H1 (cell line): Measurements from ENCODE around the gene GCFC2. TPM values are rescaled to one million over a fixed set of nuclear protein-coding genes. Genes with fewer than 3 reads are reported as not detected.

ENCODE experiments used
- CTCF ChIA-PET: fragments of 300-600 bp; sonication (Branson Sonifier 250); formaldehyde crosslinking; loops from one replicate; lab custom pipeline; 2021; ENCODE audit not compliant: partially characterized antibody; lab: Charles Lee
- POLR2A ChIA-PET: fragments of 300-600 bp; sonication (Branson Sonifier 250); formaldehyde crosslinking; loops from one replicate; lab custom pipeline; 2021; ENCODE audit warnings: inconsistent platforms; ENCODE audit not compliant: partially characterized antibody; lab: Charles Lee
- DNase-seq, 2 experiments: peaks; one replicate each; pipeline versions ENCODE4 v3.0.0 to v3.0.0-alpha.2; 2010 to 2022; ENCODE audit warnings: low spot score in 2 of 2, low read depth in 1 of 2, mixed read lengths in 1 of 2
- FAIRE-seq: peaks from 2 replicates; lab custom pipeline; 2011; peaks lifted over from hg19 to GRCh38; lab: Jason Lieb, UNC
- H2AFZ ChIP-seq: 2 replicates; pipeline ENCODE4 v1.8.1; 2012; ENCODE audit warnings: low read length, inconsistent platforms
- H2AK5ac ChIP-seq: 2 replicates; pipeline ENCODE4 v1.6.1; 2013; ENCODE audit warnings: low read depth, low read length
- H2BK120ac ChIP-seq: replicated peaks from 2 replicates; pipeline ENCODE3; 2013; ENCODE audit warnings: low read depth, low read length, inconsistent platforms
- H2BK12ac ChIP-seq: 2 replicates; pipeline ENCODE4 v1.6.1; 2013; ENCODE audit warnings: low read depth, low read length
- H2BK15ac ChIP-seq: 2 replicates; pipeline ENCODE4 v1.6.1; 2013; ENCODE audit warnings: low read length
- H2BK20ac ChIP-seq: 2 replicates; pipeline ENCODE4 v1.6.1; 2013; ENCODE audit warnings: low read length
- H2BK5ac ChIP-seq: 2 replicates; pipeline ENCODE4 v1.6.1; 2013; ENCODE audit warnings: low read depth, low read length
- H3K14ac ChIP-seq: 2 replicates; pipeline ENCODE4 v1.6.1; 2013; ENCODE audit warnings: inconsistent platforms; ENCODE audit not compliant: insufficient read length
- H3K18ac ChIP-seq: 2 replicates; pipeline ENCODE4 v1.6.1; 2013; ENCODE audit warnings: low read length; ENCODE audit errors: extremely low read depth
- H3K23ac ChIP-seq: 2 replicates; pipeline ENCODE4 v1.6.1; 2013; ENCODE audit warnings: inconsistent platforms; ENCODE audit not compliant: insufficient read length
- H3K23me2 ChIP-seq: 2 replicates; pipeline ENCODE4 v1.6.1; 2013; ENCODE audit warnings: low read depth, low read length
- H3K27ac ChIP-seq: 2 replicates; pipeline ENCODE4 v1.6.1; 2011; ENCODE audit warnings: low read depth, low read length, inconsistent platforms
- H3K27me3 ChIP-seq, 4 experiments: replicated peaks in 1 of 4; 1 replicate in 1 of 4; 2 replicates in 3 of 4; pipeline versions ENCODE4 v1.6.1 to v1.8.1; 2011 to 2013; ENCODE audit warnings: low read length in 3 of 4, mild to moderate bottlenecking in 3 of 4, inconsistent platforms in 2 of 4, mixed read lengths in 2 of 4, moderate library complexity in 1 of 4; ENCODE audit not compliant: control insufficient read depth in 3 of 4, insufficient read depth in 3 of 4; ENCODE audit errors: extremely low read depth in 1 of 4
- H3K36me3 ChIP-seq, 4 experiments: 2 replicates each; pipeline versions ENCODE4 v1.6.1 to v1.8.1; 2011 to 2013; ENCODE audit warnings: mild to moderate bottlenecking in 4 of 4, low read length in 3 of 4, moderate library complexity in 2 of 4, control low read depth in 1 of 4, inconsistent platforms in 1 of 4; ENCODE audit not compliant: insufficient read depth in 4 of 4, control insufficient read depth in 2 of 4
- H3K4ac ChIP-seq: replicated peaks from 2 replicates; pipeline ENCODE3; 2013; ENCODE audit warnings: low read length, low read depth, mixed read lengths, inconsistent platforms; ENCODE audit not compliant: insufficient read length
- H3K4me1 ChIP-seq, 4 experiments: replicated peaks in 1 of 4; 1 replicate in 1 of 4; 2 replicates in 3 of 4; pipeline versions ENCODE4 v1.6.1 to v1.8.1; 2011 to 2013; ENCODE audit warnings: low read length in 3 of 4, inconsistent platforms in 2 of 4, mixed read lengths in 1 of 4; ENCODE audit not compliant: insufficient read depth in 4 of 4, control insufficient read depth in 3 of 4
- H3K4me2 ChIP-seq, 2 experiments: 2 replicates each; pipeline versions ENCODE4 v1.6.1 to v1.8.1; 2011 to 2013; ENCODE audit warnings: low read depth in 2 of 2, low read length in 2 of 2, control low read depth in 1 of 2, inconsistent platforms in 1 of 2, mild to moderate bottlenecking in 1 of 2; ENCODE audit not compliant: insufficient read depth in 1 of 2
- H3K4me3 ChIP-seq, 4 experiments: fragments of 200-600, 300-600 bp in 1 of 4; sonication (generic), shearing (Covaris generic), sonication (Bioruptor Twin) in 1 of 4; 2 replicates each; pipeline versions ENCODE4 v1.5.1 to v1.8.1; 2011 to 2016; ENCODE audit warnings: low read length in 4 of 4, low read depth in 3 of 4, control low read depth in 2 of 4, inconsistent platforms in 2 of 4, mild to moderate bottlenecking in 2 of 4, mixed read lengths in 1 of 4, moderate library complexity in 1 of 4; ENCODE audit not compliant: insufficient read depth in 2 of 4; ENCODE audit errors: extremely low read depth in 1 of 4
- H3K56ac ChIP-seq: replicated peaks from 2 replicates; pipeline ENCODE3; 2013; ENCODE audit warnings: low read depth, mild to moderate bottlenecking, mixed read lengths, low read length, inconsistent platforms; ENCODE audit not compliant: insufficient read length
- H3K79me1 ChIP-seq: 2 replicates; pipeline ENCODE4 v1.6.1; 2013; ENCODE audit warnings: low read depth, low read length, control low read depth
- H3K79me2 ChIP-seq, 2 experiments: 2 replicates each; pipeline versions ENCODE4 v1.6.1 to v1.8.1; 2012 to 2013; ENCODE audit warnings: low read length in 2 of 2, mild to moderate bottlenecking in 2 of 2, inconsistent platforms in 1 of 2; ENCODE audit not compliant: insufficient read depth in 2 of 2, control insufficient read depth in 1 of 2
- H3K9ac ChIP-seq, 4 experiments: replicated peaks in 1 of 4; 1 replicate in 1 of 4; 2 replicates in 3 of 4; pipeline versions ENCODE4 v1.6.1 to v1.8.1; 2011 to 2013; ENCODE audit warnings: low read depth in 3 of 4, low read length in 3 of 4, control low read depth in 2 of 4, mild to moderate bottlenecking in 2 of 4, moderate library complexity in 2 of 4, inconsistent platforms in 1 of 4; ENCODE audit errors: extremely low read depth in 1 of 4
- H3K9me3 ChIP-seq, 2 experiments: 2 replicates each; pipeline versions ENCODE4 v1.6.1 to v1.8.1; 2012 to 2013; ENCODE audit warnings: mild to moderate bottlenecking in 2 of 2, moderate library complexity in 2 of 2, control low read depth in 1 of 2, inconsistent platforms in 1 of 2, low read depth in 1 of 2, low read length in 1 of 2, mixed read lengths in 1 of 2; ENCODE audit not compliant: insufficient read depth in 2 of 2
- H4K20me1 ChIP-seq, 2 experiments: replicated peaks in 1 of 2; 2 replicates each; pipeline versions ENCODE3 to v1.8.1; 2011 to 2013; ENCODE audit warnings: inconsistent platforms in 2 of 2, low read length in 2 of 2, mild to moderate bottlenecking in 1 of 2; ENCODE audit not compliant: insufficient read depth in 2 of 2, control insufficient read depth in 1 of 2
- H4K5ac ChIP-seq: 2 replicates; pipeline ENCODE4 v1.6.1; 2013; ENCODE audit warnings: low read length, low read depth, mixed read lengths, inconsistent platforms; ENCODE audit not compliant: insufficient read length
- H4K8ac ChIP-seq: 2 replicates; pipeline ENCODE4 v1.8.0; 2013; ENCODE audit warnings: mild to moderate bottlenecking, moderate library complexity, low read length, inconsistent platforms; ENCODE audit not compliant: insufficient read depth; ENCODE audit errors: extremely low read depth
- H4K91ac ChIP-seq: replicated peaks from 2 replicates; pipeline ENCODE3; 2013; ENCODE audit warnings: low read length, mixed read lengths, inconsistent platforms; ENCODE audit not compliant: insufficient read length
- CEBPB ChIP-seq: IDR thresholded peaks from 2 replicates; pipeline ENCODE4 v1.6.1; 2012; ENCODE audit warnings: low read depth, low read length
- CREB1 ChIP-seq: IDR thresholded peaks from 2 replicates; pipeline ENCODE4 v1.6.1; 2012; ENCODE audit warnings: inconsistent platforms
- CTCF ChIP-seq, 3 experiments: IDR thresholded peaks; 1 replicate in 2 of 3; 2 replicates in 1 of 3; pipeline versions ENCODE4 v1.5.1 to v1.6.1; 2011; ENCODE audit warnings: low read length in 3 of 3, mild to moderate bottlenecking in 3 of 3, inconsistent platforms in 2 of 3, low read depth in 1 of 3, moderate library complexity in 1 of 3; ENCODE audit not compliant: insufficient read depth in 1 of 3; ENCODE audit errors: control extremely low read depth in 1 of 3
- EP300 ChIP-seq, 2 experiments: IDR thresholded peaks; 1 replicate in 1 of 2; 2 replicates in 1 of 2; pipeline ENCODE4 v1.6.1; 2011 to 2012; ENCODE audit warnings: low read depth in 2 of 2, low read length in 2 of 2, mild to moderate bottlenecking in 2 of 2, borderline replicate concordance in 1 of 2, inconsistent platforms in 1 of 2, moderate library complexity in 1 of 2
- RAD21 ChIP-seq, 2 experiments: IDR thresholded peaks in 1 of 2; conservative IDR thresholded peaks in 1 of 2; 2 replicates each; pipeline ENCODE4 v1.6.1; 2011; ENCODE audit warnings: low read depth in 2 of 2, low read length in 2 of 2, improper control_type of control experiment in 1 of 2, inconsistent platforms in 1 of 2, mild to moderate bottlenecking in 1 of 2, moderate library complexity in 1 of 2
- WGBS, 2 experiments: shearing (Covaris generic) in 1 of 2; methylation state at CpG; one replicate each; pipeline versions ENCODE4 v1.1.6 to v1.1.7; 2013 to 2015; ENCODE audit warnings: low lambda C conversion rate in 2 of 2, mixed read lengths in 2 of 2, inconsistent platforms in 1 of 2, low coverage in 1 of 2, missing lambda C conversion rate in 1 of 2; ENCODE audit not compliant: insufficient replicate concordance in 2 of 2, insufficient coverage in 1 of 2, insufficient read length in 1 of 2; ENCODE audit errors: extremely low coverage in 1 of 2, missing lambda C conversion rate in 1 of 2; 5-methylcytosine and 5-hydroxymethylcytosine counted together
- polyA plus RNA-seq, 7 experiments: library from polyadenylated mRNA; depleted of rRNA in 3 of 7; stranded (reverse) in 5 of 7; unstranded in 2 of 7; fragments of >200 nt in 5 of 7; fragments of 200-250 nt in 2 of 7; gene quantifications; 1 replicate in 5 of 7; 2 replicates in 1 of 7; 4 replicates in 1 of 7; pipeline versions ENCODE4 v1.2.1 to v1.2.3, GENCODE V29; 2011 to 2013; ENCODE audit warnings: missing spikeins in 2 of 7, mixed read lengths in 2 of 7
- total RNA-seq: library from RNA; stranded (reverse); fragmentation: NEBNext Ultra II Directional; extraction: Animal tissue kit (Norgen Biotek cat#: 25700); gene quantifications from 2 replicates; pipeline ENCODE4 v1.2.1, GENCODE V29; 2021

Gene GCFC2
- total and polyA plus RNA-seq, 2 of the 8 experiments (the other 6 are each of a cell fraction or from before 2014, with no cell fraction given) = 5.6 to 19.1 TPM

GRCh38 chr2:75640621-75641121 is 70.0 kb downstream of the GCFC2 start:
- POLR2A ChIA-PET = interaction anchor here (0.9 to 1.6 kb wide), 3 partner anchors 8 to 36 kb away, joined by 3 to 4 read pairs (median 4); no protein-coding TSS in a partner anchor
- CTCF ChIA-PET = interaction anchor here (0.5 to 3.2 kb wide), 22 partner anchors 10 to 399 kb away, joined by 3 to 31 read pairs (median 4); no protein-coding TSS in a partner anchor
- H2AFZ ChIP-seq = 0 out of 2 replicates have a peak overlapping the region, but pooled peaks have one; percentile 82

More at GRCh38 chr2:75640621-75641121, 70.0 kb downstream of the GCFC2 start:
- H3K56ac ChIP-seq = no peak overlapping the region
- no peak overlapping the region for H2BK12ac ChIP-seq
- no peak overlapping the region for H4K5ac ChIP-seq
- H3K27ac ChIP-seq = no peak overlapping the region
- H2BK120ac ChIP-seq = no peak overlapping the region
- H3K4ac ChIP-seq = no peak overlapping the region
- H3K79me1 ChIP-seq = no peaks in the 10 kb centered on the region
- 0 out of 4 replicates have a peak, but pooled peaks cover 0 to 2% of the 10 kb centered on the region in 2 experiments for H3K9me3 ChIP-seq
- no peaks in the 10 kb centered on the region for H3K4me1 ChIP-seq
- no peak overlapping the region for H2AK5ac ChIP-seq
- H4K8ac ChIP-seq = no peak overlapping the region
- H3K18ac ChIP-seq = no peak overlapping the region
- H3K23ac ChIP-seq = no peak overlapping the region
- no peaks in the 10 kb centered on the region for H3K23me2 ChIP-seq
- H3K4me2 ChIP-seq = no peak overlapping the region
- peak; percentile 70 for FAIRE-seq
- no peak overlapping the region for H2BK15ac ChIP-seq
- H3K9ac ChIP-seq = no peak overlapping the region
- DNase-seq = peak in 1 of 2 experiments; percentile 72
- H3K79me2 ChIP-seq = no peaks in the 10 kb centered on the region
- TF ChIP-seq CEBPB = no peak
- peak; percentile 91 to 92 for TF ChIP-seq RAD21 (IDR thresholded peaks at IDR 0.05 in 1 of 2, conservative IDR thresholded peaks at IDR 0.05 in 1 of 2; ENCODE audit: low read depth in 2 of 2, low read length in 2 of 2)
- TF ChIP-seq CREB1 = peak; percentile 41; the same call in 1 of the 2 replicates
- peak; percentile 90 to 98 (median 97) for TF ChIP-seq CTCF (IDR thresholded peaks at IDR 0.05; ENCODE audit: control extremely low read depth in 1 of 3, insufficient read depth in 1 of 3, low read depth in 1 of 3, low read length in 3 of 3)
- TF ChIP-seq EP300 (IDR thresholded peaks at IDR 0.05; ENCODE audit: borderline replicate concordance in 1 of 2, low read depth in 2 of 2, low read length in 2 of 2) = no peak
- TF ChIP-seq, all 59 proteins: peak for 3
- 4% methylated on average over 3 of the region's 3 CpGs; no CpG with 5 or more reads in 1 of the 2 experiments for WGBS, 2 experiments
- H4K91ac ChIP-seq = no peak overlapping the region
- H3K36me3 ChIP-seq = no peaks in the 10 kb centered on the region
- H3K4me3 ChIP-seq = no peak overlapping the region
- no peak overlapping the region for H3K14ac ChIP-seq
- H3K27me3 ChIP-seq = peaks cover 0 to 2% (median 0%) of the 10 kb centered on the region in 4 experiments; a peak in 1 of 7 replicates
- no peak overlapping the region for H2BK20ac ChIP-seq
- H2BK5ac ChIP-seq = no peak overlapping the region
- no peaks in the 10 kb centered on the region for H4K20me1 ChIP-seq
